Naive thymus-derived CD4-positive, alpha-beta T cell (primary cell): ENCODE results near the gene GLIPR1L1. TPM values are rescaled to one million over a fixed set of nuclear protein-coding genes. Genes with fewer than 3 reads are reported as not detected.

Experiments
- ATAC-seq: fragments of 150-1000 bp; cut with Tn5 transposase; 2 replicates; pipeline ENCODE4 v1.10.0; 2021; ENCODE audit warnings: mild to moderate bottlenecking, moderate library complexity
- CTCF ChIA-PET: fragments of 350-600 bp; sonication (Branson Sonifier 250); formaldehyde crosslinking; loops from one replicate; lab custom pipeline; 2021; ENCODE audit warnings: antibody characterized with exemption; lab: Charles Lee
- POLR2A ChIA-PET: fragments of 350-600 bp; sonication (Branson Sonifier 250); formaldehyde crosslinking; loops from one replicate; lab custom pipeline; 2021; ENCODE audit warnings: antibody characterized with exemption, inconsistent platforms; lab: Charles Lee
- DNase-seq, 9 donors: peaks; one replicate each; pipeline versions ENCODE4 v3.0.0 to v3.0.0-alpha.2; 2020 to 2022; ENCODE audit warnings: mixed read lengths in 1 of 9
- H3K27ac ChIP-seq: one replicate; pipeline ENCODE4 v1.7.0; 2013; ENCODE audit warnings: mild to moderate bottlenecking, low read depth, low read length, moderate library complexity
- H3K27me3 ChIP-seq, 2 donors: one replicate each; pipeline ENCODE4 v1.7.0; 2013; ENCODE audit warnings: low read length in 2 of 2, mild to moderate bottlenecking in 2 of 2, moderate library complexity in 2 of 2; ENCODE audit not compliant: control insufficient read depth in 2 of 2, insufficient read depth in 2 of 2
- H3K36me3 ChIP-seq, 3 experiments: 1 replicate in 2 of 3; 2 replicates in 1 of 3; pipeline ENCODE4 v1.7.0; 2013; ENCODE audit warnings: low read length in 3 of 3, mild to moderate bottlenecking in 3 of 3, moderate library complexity in 1 of 3; ENCODE audit not compliant: insufficient read depth in 3 of 3, control insufficient read depth in 2 of 3
- H3K4me1 ChIP-seq, 2 donors: one replicate each; pipeline ENCODE4 v1.7.0; 2013; ENCODE audit warnings: low read length in 2 of 2, mild to moderate bottlenecking in 2 of 2, moderate library complexity in 1 of 2; ENCODE audit not compliant: control insufficient read depth in 2 of 2, insufficient read depth in 2 of 2
- H3K4me3 ChIP-seq: 2 replicates; pipeline ENCODE4 v1.7.0; 2013; ENCODE audit warnings: mild to moderate bottlenecking, low read length
- H3K9me3 ChIP-seq, 3 experiments: 1 replicate in 2 of 3; 2 replicates in 1 of 3; pipeline ENCODE4 v1.7.0; 2013; ENCODE audit warnings: low read length in 3 of 3; ENCODE audit not compliant: control insufficient read depth in 2 of 3
- H3K27ac Mint-ChIP-seq, 9 donors: one replicate each; pipeline ENCODE4 v1.8.0; 2020 to 2022; ENCODE audit warnings: mixed read lengths in 9 of 9, mild to moderate bottlenecking in 8 of 9, moderate library complexity in 5 of 9, inconsistent platforms in 2 of 9
- H3K27me3 Mint-ChIP-seq, 5 donors: one replicate each; pipeline ENCODE4 v1.8.0; 2021 to 2022; ENCODE audit warnings: mixed read lengths in 5 of 5, mild to moderate bottlenecking in 1 of 5
- H3K36me3 Mint-ChIP-seq, 5 donors: one replicate each; pipeline ENCODE4 v1.8.0; 2020 to 2022; ENCODE audit warnings: mixed read lengths in 5 of 5, mild to moderate bottlenecking in 3 of 5, inconsistent platforms in 1 of 5
- H3K4me1 Mint-ChIP-seq, 7 donors: one replicate each; pipeline ENCODE4 v1.8.0; 2020 to 2022; ENCODE audit warnings: mixed read lengths in 7 of 7, mild to moderate bottlenecking in 3 of 7, inconsistent platforms in 1 of 7
- H3K4me3 Mint-ChIP-seq, 10 donors: one replicate each; pipeline ENCODE4 v1.8.0; 2020 to 2022; ENCODE audit warnings: mild to moderate bottlenecking in 10 of 10, mixed read lengths in 10 of 10, moderate library complexity in 6 of 10, inconsistent platforms in 2 of 10
- H3K9me3 Mint-ChIP-seq, 11 donors: one replicate each; pipeline ENCODE4 v1.8.0; 2020 to 2022; ENCODE audit warnings: mixed read lengths in 11 of 11, mild to moderate bottlenecking in 4 of 11, inconsistent platforms in 1 of 11, moderate library complexity in 1 of 11
- intact Hi-C, 2 donors: fragments of 100-400 bp; cut with micrococcal nuclease; formaldehyde crosslinking; loops; one replicate each; pipeline ENCODE4 v1.15.1; 2023
- polyA plus RNA-seq, 2 donors: library from polyadenylated mRNA; unstranded; fragments of 300-500 nt; fragmentation: Illumina TruSeq; gene quantifications; one replicate each; pipeline ENCODE4 v1.2.3, GENCODE V29; 2021
- total RNA-seq, 6 experiments: library from RNA in 5 of 6; stranded (reverse) in 5 of 6; gene quantifications; 1 replicate in 5 of 6; 2 replicates in 1 of 6; pipeline ENCODE4 v1.2.3 and lab custom pipeline; 2021 to 2026

The GLIPR1L1 gene
- total and polyA plus RNA-seq, 7 experiments from 2014 or later, result not detected

- Mint-ChIP-seq H3K9me3 (no peaks in the 10 kb centered on the region), H3K4me3 (no peak overlapping the region), H3K27ac (no peak overlapping the region), H3K36me3 (no peaks in the 10 kb centered on the region), H3K27me3 (peaks cover 10 to 25% (median 19%) of the 10 kb centered on the region in 5 donors), H3K4me1 (no peaks in the 10 kb centered on the region)
- no peak for DNase-seq
- Histone ChIP-seq H3K36me3 (no peaks in the 10 kb centered on the region), H3K4me3 (no peak overlapping the region), H3K9me3 (no peaks in the 10 kb centered on the region), H3K27ac (no peak overlapping the region), H3K27me3 (no peaks in the 10 kb centered on the region), H3K4me1 (no peaks in the 10 kb centered on the region)
- CTCF ChIA-PET, result interaction anchor here (0.6 kb wide), 1 partner anchor 17 kb away, joined by 4 read pairs; no protein-coding TSS in a partner anchor
- ATAC-seq, result no peak
- POLR2A ChIA-PET, result no interaction called here
- intact Hi-C loops, result no loop called here
These were observed 12.0 kb upstream of the GLIPR1L1 start for GRCh38 chr12:75322464-75322863.

- Histone ChIP-seq H3K9me3 (no peaks in the 10 kb centered on the region), H3K4me1 (no peaks in the 10 kb centered on the region), H3K36me3 (no peaks in the 10 kb centered on the region), H3K27me3 (no peaks in the 10 kb centered on the region), H3K4me3 (no peak overlapping the region), H3K27ac (no peak overlapping the region)
- ATAC-seq (no peak), DNase-seq (no peak)
- H3K4me3 Mint-ChIP-seq, result no peak overlapping the region
- H3K36me3 Mint-ChIP-seq, result no peaks in the 10 kb centered on the region
- POLR2A ChIA-PET, result no interaction called here
- peaks cover 10 to 28% (median 24%) of the 10 kb centered on the region in 5 donors for H3K27me3 Mint-ChIP-seq
- no peaks in the 10 kb centered on the region for H3K9me3 Mint-ChIP-seq
- CTCF ChIA-PET, result interaction anchor here (0.6 kb wide), 1 partner anchor 9 kb away, joined by 3 read pairs; no protein-coding TSS in a partner anchor
- no peak overlapping the region for H3K27ac Mint-ChIP-seq
- no peaks in the 10 kb centered on the region for H3K4me1 Mint-ChIP-seq
- intact Hi-C loops, result no loop called here
These were observed 10.8 kb upstream of the GLIPR1L1 start for GRCh38 chr12:75323663-75324062.

- POLR2A ChIA-PET, result no interaction called here
- Histone ChIP-seq H3K4me1 (peaks cover 0 to 5% of the 10 kb centered on the region in 2 donors), H3K9me3 (no peaks in the 10 kb centered on the region), H3K27me3 (no peaks in the 10 kb centered on the region), H3K27ac (no peak overlapping the region), H3K36me3 (no peaks in the 10 kb centered on the region), H3K4me3 (no peak overlapping the region)
- intact Hi-C loops, result no loop called here
- DNase-seq (no peak), ATAC-seq (no peak)
- peaks cover 6 to 12% (median 8%) of the 10 kb centered on the region in 7 donors for H3K4me1 Mint-ChIP-seq
- CTCF ChIA-PET, result no interaction called here
- no peak overlapping the region for H3K27ac Mint-ChIP-seq
- no peaks in the 10 kb centered on the region for H3K36me3 Mint-ChIP-seq
- no peak overlapping the region for H3K4me3 Mint-ChIP-seq
- peaks cover 18 to 48% (median 41%) of the 10 kb centered on the region in 5 donors for H3K27me3 Mint-ChIP-seq
- H3K9me3 Mint-ChIP-seq, result no peaks in the 10 kb centered on the region
These were observed 6.8 kb upstream of the GLIPR1L1 start for GRCh38 chr12:75327642-75328041.

- Histone ChIP-seq H3K9me3 (no peaks in the 10 kb centered on the region), H3K4me3 (peak within 1 kb of the TSS; percentile 52), H3K36me3 (no peaks in the 10 kb centered on the region), H3K27ac (no peak within 1 kb of the TSS), H3K27me3 (peaks cover 0 to 3% of the 10 kb centered on the region in 2 donors), H3K4me1 (peaks cover 0 to 5% of the 10 kb centered on the region in 2 donors)
- peak; percentile 32 to 70 (median 49) for DNase-seq
- POLR2A ChIA-PET, result interaction anchor here (0.6 to 1.5 kb wide), 3 partner anchors 150 to 807 kb away, joined by 3 to 5 read pairs (median 5); partner anchors contain the start of gene GLIPR1
- H3K27me3 Mint-ChIP-seq, result peaks cover 28 to 64% (median 56%) of the 10 kb centered on the region in 5 donors
- H3K36me3 Mint-ChIP-seq, result no peaks in the 10 kb centered on the region
- peak; percentile 89 for ATAC-seq
- H3K27ac Mint-ChIP-seq, result peak within 1 kb of the TSS in 2 of 9 donors; percentile 4 to 55
- H3K4me3 Mint-ChIP-seq, result peak within 1 kb of the TSS; percentile 81 to 90 (median 86)
- peaks cover 13 to 22% (median 21%) of the 10 kb centered on the region in 7 donors for H3K4me1 Mint-ChIP-seq
- no peaks in the 10 kb centered on the region for H3K9me3 Mint-ChIP-seq
- intact Hi-C loops, result loop anchor here (5.0 to 10.0 kb wide), 6 partner anchors 643 to 1255 kb away; partner anchors contain the start of genes BBS10 (in 1 of the 2), NAP1L1 (in 1 of the 2) and OSBPL8 (in 1 of the 2)
- CTCF ChIA-PET, result interaction anchor here (0.8 kb wide), 1 partner anchor 178 kb away, joined by 4 read pairs; no protein-coding TSS in a partner anchor
These were observed 4.3 kb upstream of the GLIPR1L1 start, which contains the start of gene CAPS2 for GRCh38 chr12:75329918-75330826. TSS of gene CAPS2 (minus strand) at chr12:75330324. CDS start at chr12:75326498, 3,826 bp downstream.

GRCh38 chr12:75337905-75338304, 3.4 kb downstream of the GLIPR1L1 start:
- H3K27ac Mint-ChIP-seq, result no peak overlapping the region
- Histone ChIP-seq H3K4me1 (no peaks in the 10 kb centered on the region), H3K9me3 (no peaks in the 10 kb centered on the region), H3K4me3 (no peak overlapping the region), H3K27me3 (peaks cover 0 to 6% of the 10 kb centered on the region in 2 donors), H3K27ac (no peak overlapping the region), H3K36me3 (no peaks in the 10 kb centered on the region)
- peaks cover 5 to 21% (median 9%) of the 10 kb centered on the region in 7 donors for H3K4me1 Mint-ChIP-seq
- H3K36me3 Mint-ChIP-seq, result no peaks in the 10 kb centered on the region
- intact Hi-C loops, result loop anchor here (10.0 kb wide), 3 partner anchors 747 to 1247 kb away; partner anchors contain the start of genes NAP1L1 (in 1 of the 2) and OSBPL8 (in 1 of the 2)
- DNase-seq (no peak), ATAC-seq (no peak)
- POLR2A ChIA-PET, result no interaction called here
- peaks cover 0 to 2% (median 0%) of the 10 kb centered on the region in 11 donors for H3K9me3 Mint-ChIP-seq
- no peak overlapping the region for H3K4me3 Mint-ChIP-seq
- peaks cover 7 to 44% (median 23%) of the 10 kb centered on the region in 5 donors for H3K27me3 Mint-ChIP-seq
- CTCF ChIA-PET, result no interaction called here

GRCh38 chr12:75341873-75342272, 7.4 kb downstream of the GLIPR1L1 start:
- Mint-ChIP-seq H3K36me3 (peaks cover 0 to under 1% (median 0%) of the 10 kb centered on the region in 5 donors), H3K9me3 (peaks cover 0 to 2% (median 0%) of the 10 kb centered on the region in 11 donors), H3K4me3 (no peak overlapping the region), H3K27me3 (peaks cover 0 to 27% (median 3%) of the 10 kb centered on the region in 5 donors), H3K4me1 (peaks cover 0 to 14% (median 0%) of the 10 kb centered on the region in 7 donors), H3K27ac (no peak overlapping the region)
- CTCF ChIA-PET, result interaction anchor here (1.1 kb wide), 1 partner anchor 9 kb away, joined by 3 read pairs; no protein-coding TSS in a partner anchor
- intact Hi-C loops, result no loop called here
- Histone ChIP-seq H3K27ac (no peak overlapping the region), H3K9me3 (no peaks in the 10 kb centered on the region), H3K27me3 (no peaks in the 10 kb centered on the region), H3K4me3 (no peak overlapping the region), H3K36me3 (no peaks in the 10 kb centered on the region), H3K4me1 (no peaks in the 10 kb centered on the region)
- POLR2A ChIA-PET, result no interaction called here
- no peak for DNase-seq
- no peak for ATAC-seq
